Adipocyte (in vitro differentiated cells): ENCODE data around the gene TOGARAM2.
A peak's percentile ranks its signal among the peaks of the same experiment; 100 is the strongest.

ENCODE experiments used
- DNase-seq: peaks from one replicate; pipeline ENCODE4 v3.0.0-alpha.2; 2015; ENCODE audit warnings: low read depth
- H3K27me3 ChIP-seq: replicated peaks from 2 replicates; pipeline ENCODE4 v1.7.0; 2013; ENCODE audit warnings: mild to moderate bottlenecking, low read length, moderate library complexity; ENCODE audit not compliant: control insufficient read depth, insufficient read depth
- H3K36me3 ChIP-seq: 2 replicates; pipeline ENCODE4 v1.7.0; 2013; ENCODE audit warnings: low read length, mild to moderate bottlenecking, moderate library complexity; ENCODE audit not compliant: control insufficient read depth, insufficient read depth, severe bottlenecking
- H3K4me1 ChIP-seq: 2 replicates; pipeline ENCODE4 v1.7.0; 2013; ENCODE audit warnings: mild to moderate bottlenecking, low read length, moderate library complexity; ENCODE audit not compliant: control insufficient read depth, insufficient read depth
- H3K4me3 ChIP-seq: 2 replicates; pipeline ENCODE4 v1.7.0; 2013; ENCODE audit warnings: mild to moderate bottlenecking, low read length, moderate library complexity
- H3K9ac ChIP-seq: 2 replicates; pipeline ENCODE4 v1.7.0; 2013; ENCODE audit warnings: mild to moderate bottlenecking, low read length, moderate library complexity
- H3K9me3 ChIP-seq: 2 replicates; pipeline ENCODE4 v1.7.0; 2013; ENCODE audit warnings: mild to moderate bottlenecking, low read length, moderate library complexity; ENCODE audit not compliant: control insufficient read depth

The TOGARAM2 gene

GRCh38 chr2:28981016-28981441 is at the start of gene TOGARAM2:
Gene TOGARAM2 (plus strand): TSS chr2:28981298. CDS start chr2:28994835, 13,537 bp downstream.
- Histone ChIP-seq H3K4me1 (no peaks in the 10 kb centered on the region), H3K4me3 (no peak within 1 kb of the TSS), H3K36me3 (no peaks in the 10 kb centered on the region), H3K9me3 (no peaks in the 10 kb centered on the region), H3K9ac (no peak within 1 kb of the TSS), H3K27me3 (peaks cover 11% of the 10 kb centered on the region)
- no peak for DNase-seq

- Histone ChIP-seq H3K9me3 (no peaks in the 10 kb centered on the region), H3K36me3 (peaks cover 97% of the 10 kb centered on the region), H3K9ac (no peak overlapping the region), H3K27me3 (no peaks in the 10 kb centered on the region), H3K4me3 (no peak overlapping the region), H3K4me1 (no peaks in the 10 kb centered on the region)
- no peak for DNase-seq
These were observed 46.3 kb upstream of the TOGARAM2 start for GRCh38 chr2:28934769-28935168.

- Histone ChIP-seq H3K36me3 (peaks cover 89% of the 10 kb centered on the region), H3K4me1 (no peaks in the 10 kb centered on the region), H3K4me3 (no peak overlapping the region), H3K27me3 (no peaks in the 10 kb centered on the region), H3K9me3 (no peaks in the 10 kb centered on the region), H3K9ac (no peak overlapping the region)
- no peak for DNase-seq
These were observed 40.1 kb upstream of the TOGARAM2 start for GRCh38 chr2:28941008-28941407.

- Histone ChIP-seq H3K27me3 (no peaks in the 10 kb centered on the region), H3K4me3 (no peak overlapping the region), H3K9me3 (no peaks in the 10 kb centered on the region), H3K9ac (no peak overlapping the region), H3K4me1 (peaks cover 1% of the 10 kb centered on the region), H3K36me3 (peaks cover 88% of the 10 kb centered on the region)
- DNase-seq, result no peak
These were observed 36.4 kb upstream of the TOGARAM2 start for GRCh38 chr2:28944535-28945248.

GRCh38 chr2:28948160-28948559 is 32.9 kb upstream of the TOGARAM2 start:
- peaks cover 64% of the 10 kb centered on the region for H3K36me3 ChIP-seq
- no peak for DNase-seq
- H3K4me3 ChIP-seq, result no peak overlapping the region

GRCh38 chr2:28949190-28949589 is 31.9 kb upstream of the TOGARAM2 start:
- Histone ChIP-seq H3K9me3 (no peaks in the 10 kb centered on the region), H3K36me3 (peaks cover 53% of the 10 kb centered on the region), H3K4me3 (no peak overlapping the region), H3K9ac (no peak overlapping the region), H3K27me3 (no peaks in the 10 kb centered on the region), H3K4me1 (peaks cover 24% of the 10 kb centered on the region)
- no peak for DNase-seq

More at GRCh38 chr2:28948160-28948559, 32.9 kb upstream of the TOGARAM2 start:
- Histone ChIP-seq H3K27me3 (no peaks in the 10 kb centered on the region), H3K4me1 (peaks cover 24% of the 10 kb centered on the region), H3K9ac (no peak overlapping the region), H3K9me3 (no peaks in the 10 kb centered on the region)

- no peaks in the 10 kb centered on the region for H3K9me3 ChIP-seq
- H3K4me1 ChIP-seq, result peaks cover 24% of the 10 kb centered on the region
- no peaks in the 10 kb centered on the region for H3K27me3 ChIP-seq
- H3K9ac ChIP-seq, result no peak overlapping the region
- no peak overlapping the region for H3K4me3 ChIP-seq
- no peak for DNase-seq
- H3K36me3 ChIP-seq, result peaks cover 48% of the 10 kb centered on the region
These were observed 31.3 kb upstream of the TOGARAM2 start for GRCh38 chr2:28949617-28950305.

GRCh38 chr2:28950941-28951630 is 30.0 kb upstream of the TOGARAM2 start:
- no peaks in the 10 kb centered on the region for H3K27me3 ChIP-seq
- no peak overlapping the region for H3K4me3 ChIP-seq
- H3K36me3 ChIP-seq, result peaks cover 35% of the 10 kb centered on the region
- no peaks in the 10 kb centered on the region for H3K9me3 ChIP-seq
- DNase-seq, result no peak
- peak overlapping the region; percentile 64 for H3K9ac ChIP-seq
- peaks cover 24% of the 10 kb centered on the region for H3K4me1 ChIP-seq

DNA sequence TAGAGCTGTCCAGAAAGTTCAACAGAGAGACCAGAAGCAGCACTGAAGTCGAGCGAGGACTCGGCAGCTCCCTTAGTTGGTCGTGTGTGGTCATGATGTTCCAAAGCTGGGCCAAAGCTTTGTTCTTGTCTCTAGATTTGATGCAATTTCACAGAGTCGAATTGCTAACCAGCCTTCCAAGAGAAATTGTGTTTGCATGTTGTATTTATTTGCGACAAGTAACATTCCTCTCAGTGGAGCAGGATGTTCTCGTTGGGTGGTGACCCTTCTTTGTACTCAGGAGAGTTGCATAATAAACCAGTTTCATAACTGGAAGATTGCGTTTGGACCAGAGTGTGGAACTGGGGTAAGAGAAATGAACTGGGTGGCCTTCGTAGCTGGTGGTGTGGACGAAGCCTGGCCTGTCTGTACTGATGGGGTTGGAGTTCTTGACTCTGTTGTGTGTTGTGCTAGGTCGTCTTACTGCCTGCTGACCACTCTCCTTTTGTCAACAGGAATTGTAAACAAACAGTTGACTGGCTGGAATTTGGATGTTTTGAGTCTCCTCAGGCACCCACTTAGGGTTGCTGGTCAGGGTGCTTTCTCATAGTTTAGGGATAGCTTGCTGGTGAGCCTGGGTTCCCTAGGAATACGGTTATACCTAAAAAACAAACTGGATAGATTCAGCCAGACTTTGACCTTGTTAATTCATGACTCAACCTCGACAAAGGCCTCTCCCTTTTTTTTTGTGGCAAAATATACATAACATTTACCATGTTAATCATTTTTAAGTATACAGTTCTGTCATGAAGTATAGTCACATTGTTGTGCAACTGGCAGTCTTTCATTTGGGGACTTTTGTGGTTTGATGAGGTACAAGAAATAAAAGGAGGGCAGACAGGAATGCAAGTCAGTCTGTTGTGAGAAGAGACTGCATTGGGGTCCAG is 28.9 kb upstream of the TOGARAM2 start:
- H3K4me1 ChIP-seq, result peaks cover 29% of the 10 kb centered on the region

GRCh38 chr2:28952836-28953211 is 28.3 kb upstream of the TOGARAM2 start:
- Histone ChIP-seq H3K9ac (no peak overlapping the region), H3K9me3 (no peaks in the 10 kb centered on the region), H3K36me3 (peaks cover 18% of the 10 kb centered on the region), H3K4me3 (no peak overlapping the region), H3K4me1 (peaks cover 29% of the 10 kb centered on the region), H3K27me3 (no peaks in the 10 kb centered on the region)
- no peak for DNase-seq

More for the DNA sequence above, 28.9 kb upstream of the TOGARAM2 start:
- Histone ChIP-seq H3K27me3 (no peaks in the 10 kb centered on the region), H3K9ac (peak overlapping the region; percentile 64), H3K9me3 (no peaks in the 10 kb centered on the region), H3K36me3 (peaks cover 25% of the 10 kb centered on the region), H3K4me3 (no peak overlapping the region)
- peak; percentile 33 for DNase-seq
